ENCODE results near the gene KCNIP4.

Gene KCNIP4

DNA sequence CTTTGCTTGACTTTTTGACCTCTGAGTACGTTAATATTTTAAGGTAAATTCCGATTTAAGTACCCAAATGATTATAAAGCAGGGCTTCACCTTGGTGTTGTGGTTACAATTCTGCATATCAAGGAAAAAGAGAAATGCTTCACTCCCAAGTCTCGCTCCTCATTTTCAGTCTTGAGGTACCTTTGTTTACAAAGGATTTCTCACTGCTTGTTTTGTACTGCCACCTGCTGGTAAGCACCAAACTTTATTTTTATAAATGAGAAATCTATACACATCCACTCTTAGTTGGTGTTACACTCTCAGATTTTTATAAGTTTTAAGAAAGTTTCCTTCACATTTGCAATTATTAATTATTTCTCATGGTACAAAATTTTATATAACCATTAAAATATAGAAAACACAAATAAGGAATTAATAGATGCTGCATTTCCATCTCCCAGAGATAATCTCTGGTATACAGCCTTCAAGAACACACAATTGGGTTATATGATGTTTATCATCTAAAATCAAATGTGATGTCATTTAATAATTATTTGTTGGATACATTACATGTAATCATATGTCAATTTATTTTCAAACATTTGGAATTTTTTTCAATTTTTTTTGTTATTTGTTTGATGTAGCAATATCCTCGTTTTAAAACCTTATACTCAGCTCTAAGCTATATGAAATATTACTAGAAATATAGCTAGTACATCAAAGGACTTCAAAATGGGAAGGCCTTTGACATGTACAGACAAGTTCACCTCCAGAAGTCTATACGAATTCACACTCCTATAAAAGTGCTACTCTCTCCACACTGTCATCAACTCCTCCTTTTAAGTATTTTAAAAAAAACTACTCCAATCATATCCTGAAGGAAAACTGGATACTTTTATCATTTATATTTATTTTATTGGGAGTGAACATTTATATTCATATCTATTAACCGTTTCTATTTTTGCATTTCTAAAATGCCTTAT is 179.9 kb downstream of the KCNIP4 start:
- DNase-seq (ENCODE audit: low read depth in 1 of 2, low spot score in 1 of 2): no peak

DNA sequence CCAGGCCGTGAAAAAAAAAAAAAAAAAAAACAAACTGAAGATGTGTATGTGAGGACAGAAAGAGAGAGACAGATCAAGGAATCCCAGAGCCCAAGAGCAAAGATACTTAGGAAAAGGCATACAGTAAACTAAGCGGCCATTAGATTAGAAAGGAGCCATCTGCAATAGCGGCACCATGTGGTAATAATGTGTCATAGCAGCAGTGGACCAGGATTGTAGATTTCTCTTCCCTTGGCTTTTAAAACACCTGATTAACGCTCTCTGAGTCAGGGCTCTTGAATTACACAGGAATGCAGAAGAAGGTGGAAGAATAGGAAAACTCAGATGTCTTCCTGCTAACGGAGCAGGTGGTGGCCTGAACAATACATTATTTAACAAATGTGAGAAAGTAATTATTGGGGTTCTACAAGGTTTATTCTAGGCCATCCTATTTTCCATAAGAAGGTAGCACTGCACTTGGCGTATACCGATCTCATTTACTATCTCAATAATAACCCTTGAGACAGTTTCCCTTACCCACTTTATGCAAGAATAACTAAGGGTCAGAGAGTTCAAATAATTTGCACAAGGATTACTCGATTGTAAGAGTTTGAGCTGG is 182.7 kb downstream of the KCNIP4 start:
- no peak for DNase-seq (ENCODE audit: low read depth in 1 of 2, low spot score in 1 of 2)

DNA sequence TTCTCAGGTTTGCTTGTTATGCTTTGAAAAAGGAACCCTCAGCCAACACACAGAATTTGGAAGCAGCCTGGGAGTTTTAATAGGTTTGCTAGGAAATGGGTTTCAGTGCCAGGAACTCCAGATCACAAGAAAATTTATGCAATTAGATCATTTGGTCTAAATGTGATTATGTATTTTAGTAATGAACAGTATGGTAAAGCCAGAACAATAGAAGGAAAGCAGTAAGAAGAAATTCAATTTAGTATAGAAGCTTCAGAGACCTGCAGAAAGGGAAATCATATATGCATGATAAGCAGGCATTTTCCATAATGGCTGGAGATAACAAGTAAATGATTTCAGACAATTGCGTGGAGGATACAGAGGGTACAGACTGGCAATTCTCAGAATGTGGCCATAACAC is 184.7 kb downstream of the KCNIP4 start:
- no peak for DNase-seq (ENCODE audit: low read depth in 1 of 2, low spot score in 1 of 2)

DNA sequence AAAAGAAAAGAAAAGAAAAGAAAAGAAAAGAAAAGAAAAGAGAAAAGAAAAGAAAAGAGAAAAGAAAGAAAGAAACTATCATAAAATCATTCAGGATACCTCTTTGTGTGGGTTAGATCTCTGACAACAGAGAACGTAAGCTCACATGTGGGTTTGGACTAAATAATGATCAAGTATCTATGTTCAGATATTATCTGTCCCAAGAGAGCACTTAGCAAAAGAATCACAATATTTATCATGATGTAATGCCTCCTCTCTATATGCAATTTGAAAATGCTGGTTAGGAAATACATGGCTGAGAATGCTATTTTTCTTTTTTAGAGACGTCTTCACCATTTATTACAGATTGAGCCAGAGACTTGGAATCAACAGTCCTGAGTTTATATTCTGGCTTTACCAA is 191.3 kb downstream of the KCNIP4 start:
- DNase-seq (ENCODE audit: low read depth in 1 of 2, low spot score in 1 of 2): no peak

DNA sequence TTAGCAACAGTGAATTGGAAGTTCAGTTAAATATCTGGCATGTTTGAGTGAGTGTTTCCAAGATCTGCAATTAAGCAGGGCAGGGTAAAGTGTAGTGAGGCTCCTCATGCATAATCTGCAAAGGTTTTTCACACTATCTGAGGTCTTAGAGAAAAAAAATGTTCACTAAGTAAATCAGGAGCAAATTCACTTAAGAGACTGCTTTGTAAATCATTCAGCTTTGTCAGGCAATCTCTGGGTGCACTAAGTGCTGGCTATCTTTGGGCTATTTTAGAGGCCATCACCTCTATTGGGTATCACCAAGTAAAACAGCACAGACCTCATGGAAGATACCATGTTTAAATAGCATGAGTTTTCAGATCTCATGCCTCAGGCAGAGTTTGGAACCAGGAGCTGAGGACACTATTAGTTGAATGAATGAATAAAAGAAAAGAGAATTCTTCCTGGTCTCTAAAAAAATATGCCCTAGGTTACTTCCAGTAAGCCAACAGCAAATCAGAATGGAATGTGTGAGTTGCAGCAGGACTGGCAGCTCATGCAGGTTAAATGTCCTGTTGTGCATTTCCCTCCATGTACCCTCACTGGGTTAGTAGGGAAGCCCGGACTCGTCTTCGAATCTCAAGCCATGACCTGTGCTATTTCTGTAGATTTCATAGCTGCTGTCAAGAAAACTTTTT is 195.3 kb downstream of the KCNIP4 start:
- DNase-seq (ENCODE audit: low read depth in 1 of 2, low spot score in 1 of 2): no peak

DNA sequence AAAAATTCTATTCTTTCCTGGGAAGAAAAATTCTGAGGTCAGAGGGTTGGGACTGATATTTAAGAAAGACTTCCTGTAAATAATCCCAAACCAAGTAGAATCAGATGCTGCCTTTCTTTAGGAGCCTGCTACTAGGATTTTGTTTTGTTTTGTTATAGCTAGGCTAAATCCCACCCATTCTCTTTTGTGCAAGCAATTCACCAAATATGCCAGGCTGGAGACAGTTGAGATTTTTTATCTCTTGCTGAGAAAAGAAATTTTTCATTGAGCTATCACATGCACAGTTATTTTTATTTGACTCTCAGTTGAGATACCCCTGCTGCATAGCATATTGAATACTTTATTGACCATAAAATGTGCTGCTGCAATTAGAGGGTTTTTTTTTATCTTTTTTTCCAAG is 196.0 kb downstream of the KCNIP4 start:
- DNase-seq (ENCODE audit: low read depth in 1 of 2, low spot score in 1 of 2): no peak

DNA sequence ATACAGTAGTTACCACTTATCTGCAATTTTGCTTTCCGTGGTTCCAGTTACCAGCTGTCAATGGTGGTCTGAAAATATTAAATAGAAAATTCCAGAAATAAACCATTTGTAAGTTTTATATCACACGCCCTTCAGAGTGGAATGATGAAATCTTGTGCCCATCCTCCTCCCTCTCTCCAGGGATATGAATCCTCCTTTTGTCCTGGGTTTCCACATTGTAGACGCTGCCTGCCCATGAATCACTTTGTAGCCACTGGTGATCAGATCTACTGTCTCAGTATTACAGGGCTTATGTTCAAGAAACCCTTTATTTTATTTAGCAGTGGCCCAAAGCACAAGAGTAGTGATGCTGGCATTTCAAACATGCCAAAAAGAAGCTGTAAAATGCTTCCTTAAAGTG is 198.6 kb downstream of the KCNIP4 start:
- no peak for DNase-seq (ENCODE audit: low read depth in 1 of 2, low spot score in 1 of 2)

DNA sequence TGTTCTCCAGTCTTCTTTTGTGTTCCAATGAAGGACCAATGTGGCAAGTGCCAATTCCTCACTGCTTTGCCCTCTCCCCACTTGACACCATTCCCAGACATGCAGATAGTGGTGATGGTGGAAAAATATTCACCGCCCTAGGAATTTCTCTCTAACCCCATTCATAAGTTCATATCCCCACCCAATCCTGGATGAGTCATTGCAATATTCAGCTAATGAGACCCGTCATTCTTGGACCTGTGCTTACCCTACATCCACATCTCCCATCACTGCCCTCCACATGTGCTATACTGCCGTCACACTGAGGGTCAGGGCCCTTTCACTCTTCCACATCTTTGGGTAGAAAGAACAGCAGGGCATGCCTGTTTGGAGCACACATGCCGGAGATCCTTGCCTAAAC is 199.2 kb downstream of the KCNIP4 start:
- DNase-seq (ENCODE audit: low read depth in 1 of 2, low spot score in 1 of 2): no peak

DNA sequence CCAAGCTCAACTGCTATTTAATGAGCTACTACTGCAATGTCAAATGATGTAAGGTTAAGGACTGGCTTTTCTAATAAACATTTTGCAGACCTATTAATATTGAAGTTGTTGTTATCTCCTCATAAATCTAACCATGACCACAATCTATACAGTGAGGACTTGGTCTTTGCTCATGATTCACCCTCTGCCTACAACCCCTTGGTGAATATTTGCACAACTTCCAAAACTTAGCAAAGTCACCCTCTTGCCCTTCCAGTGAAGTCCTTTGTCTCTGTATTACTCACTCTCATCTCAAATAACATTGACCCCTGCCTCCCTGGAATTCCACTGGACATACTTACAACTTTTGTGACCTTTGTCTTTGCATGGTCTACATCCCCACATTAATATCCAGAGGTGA is 204.5 kb downstream of the KCNIP4 start:
- DNase-seq (ENCODE audit: low read depth in 1 of 2, low spot score in 1 of 2): no peak

DNA sequence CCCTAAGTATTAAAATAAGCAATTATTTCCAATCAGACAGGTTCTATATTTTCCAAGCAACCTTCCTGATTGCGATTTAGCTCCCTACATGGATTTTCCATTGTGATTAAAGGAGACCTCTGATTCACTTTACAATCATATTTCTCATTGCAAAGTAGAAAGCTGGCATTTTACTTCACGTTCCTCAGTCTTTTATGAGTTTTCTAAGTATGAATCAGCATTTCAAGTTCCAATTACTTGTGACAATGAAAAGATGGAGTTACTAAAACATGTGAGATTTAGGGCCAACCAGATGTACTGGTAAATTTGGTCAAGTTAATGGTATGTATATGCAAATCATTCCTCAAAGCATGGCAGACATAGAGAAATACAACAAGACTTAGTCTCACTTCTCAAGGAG is 206.2 kb downstream of the KCNIP4 start:
- no peak for DNase-seq (ENCODE audit: low read depth in 1 of 2, low spot score in 1 of 2)

DNA sequence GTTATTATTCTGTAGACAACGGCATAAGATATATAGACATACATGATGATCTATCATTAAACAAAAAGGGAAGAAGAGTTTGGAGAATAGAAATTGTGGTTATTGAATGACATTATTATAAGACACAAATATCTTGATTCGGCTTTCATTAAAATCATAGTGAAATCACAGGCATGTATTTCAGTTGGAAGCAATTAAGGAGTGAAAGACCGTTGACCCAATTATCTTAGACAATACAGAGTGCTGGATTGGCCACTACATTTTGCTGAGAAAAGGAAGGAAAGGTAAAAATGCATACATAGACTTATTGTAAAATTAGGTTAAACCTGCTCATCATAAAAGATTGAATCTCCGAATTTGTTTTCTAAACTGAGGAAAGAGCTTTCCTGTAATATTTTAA is 209.8 kb downstream of the KCNIP4 start:
- DNase-seq (ENCODE audit: low read depth in 1 of 2, low spot score in 1 of 2): no peak

DNA sequence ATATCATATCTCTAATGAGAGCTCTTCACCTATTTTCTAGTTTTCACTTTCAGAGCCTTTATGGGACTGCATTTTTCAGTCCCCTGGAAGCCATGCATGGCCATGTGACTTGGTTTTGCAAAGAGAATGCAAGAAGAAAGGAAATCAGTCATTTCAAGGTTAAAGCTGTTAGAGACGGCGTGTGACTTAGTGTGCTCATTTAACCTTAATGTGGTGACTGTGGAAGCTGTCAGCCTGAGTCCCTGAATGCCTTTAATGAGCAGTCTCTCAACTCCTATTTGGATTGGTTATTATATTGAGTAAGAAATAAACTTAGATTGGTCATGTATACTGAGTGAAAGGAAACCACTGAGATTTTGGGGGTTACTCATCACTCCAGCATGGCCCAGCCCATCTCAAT is 212.7 kb downstream of the KCNIP4 start:
- DNase-seq (ENCODE audit: low read depth in 1 of 2, low spot score in 1 of 2): no peak

DNA sequence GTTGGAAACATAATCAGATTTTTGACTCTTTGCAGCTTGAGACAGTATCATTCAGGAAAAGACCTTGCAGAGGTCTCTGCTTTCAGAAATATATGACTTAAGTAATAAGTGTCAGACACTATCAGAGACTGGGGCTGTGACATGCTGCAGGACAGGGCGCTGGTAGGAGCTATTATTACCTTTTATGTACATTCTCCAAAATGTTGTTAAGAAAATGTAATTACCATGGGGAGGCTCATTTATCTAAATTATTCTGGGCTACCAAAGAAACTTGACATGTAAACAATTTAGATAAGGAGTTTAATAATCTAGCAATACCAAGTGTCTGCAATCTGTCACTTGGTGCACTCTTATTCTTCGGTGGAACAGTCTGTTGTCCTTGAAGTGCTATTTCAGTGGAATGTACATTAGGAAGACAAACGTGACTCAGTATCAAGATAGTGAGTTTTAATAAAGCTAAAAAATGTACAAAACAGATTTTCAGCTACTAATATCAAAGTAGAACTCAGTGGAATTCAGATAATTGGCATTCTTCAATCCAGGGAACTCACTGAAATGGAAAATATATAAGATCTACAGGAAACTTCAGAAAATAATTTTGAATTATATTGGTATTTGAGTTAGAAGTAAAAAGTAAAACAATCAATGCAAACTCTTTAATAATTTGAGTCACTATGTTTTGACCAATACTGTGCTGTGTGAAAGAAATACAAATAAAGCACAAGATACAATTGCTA is 214.5 kb downstream of the KCNIP4 start:
- no peak for DNase-seq (ENCODE audit: low read depth in 1 of 2, low spot score in 1 of 2)

DNA sequence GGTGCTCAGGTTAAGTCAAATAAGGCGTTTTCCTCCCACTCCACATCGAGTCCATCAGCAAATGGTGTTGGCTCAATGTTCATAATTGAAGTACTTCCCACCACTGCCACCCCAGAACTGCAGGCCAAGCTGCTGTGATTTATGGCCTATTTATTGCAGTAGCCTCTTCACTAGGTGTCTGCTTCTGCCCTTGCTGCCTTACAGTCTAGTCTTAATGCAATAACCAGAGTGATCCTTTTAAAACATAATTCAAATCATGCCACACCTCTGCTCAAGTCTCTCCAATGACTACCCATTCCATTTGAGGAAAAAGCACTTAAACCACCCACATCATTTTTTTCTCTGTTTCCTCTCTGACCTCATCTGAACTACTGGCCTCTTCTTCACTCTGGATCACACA is 220.3 kb downstream of the KCNIP4 start:
- no peak for DNase-seq (ENCODE audit: low read depth in 1 of 2, low spot score in 1 of 2)

DNA sequence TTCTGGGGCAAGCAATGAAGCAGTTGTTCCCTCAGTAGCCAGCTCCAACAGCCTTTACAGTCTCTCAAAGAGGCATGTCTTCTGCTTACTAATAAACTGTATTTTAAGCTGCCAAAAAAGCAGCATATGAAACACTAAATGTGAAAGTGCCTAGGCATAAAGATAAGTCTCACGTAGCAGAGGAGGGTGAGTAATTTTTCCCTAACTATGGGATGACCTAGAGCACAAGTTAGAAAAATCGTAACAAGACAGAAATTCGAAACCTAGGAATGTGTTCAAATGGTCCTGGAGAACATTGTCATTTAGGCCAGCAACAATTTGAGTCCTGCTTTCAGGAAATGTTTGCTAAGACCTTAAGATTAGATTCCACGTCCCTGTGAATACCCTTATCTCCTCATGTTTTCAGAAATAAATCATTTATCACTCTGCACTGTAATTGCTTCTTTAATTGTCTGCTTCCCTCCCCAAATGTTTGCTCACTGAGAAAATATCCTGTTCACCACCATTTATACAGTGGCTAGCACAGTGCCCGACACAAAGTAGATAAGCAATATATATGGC is 222.2 kb downstream of the KCNIP4 start:
- DNase-seq (ENCODE audit: low read depth in 1 of 2, low spot score in 1 of 2): no peak

DNA sequence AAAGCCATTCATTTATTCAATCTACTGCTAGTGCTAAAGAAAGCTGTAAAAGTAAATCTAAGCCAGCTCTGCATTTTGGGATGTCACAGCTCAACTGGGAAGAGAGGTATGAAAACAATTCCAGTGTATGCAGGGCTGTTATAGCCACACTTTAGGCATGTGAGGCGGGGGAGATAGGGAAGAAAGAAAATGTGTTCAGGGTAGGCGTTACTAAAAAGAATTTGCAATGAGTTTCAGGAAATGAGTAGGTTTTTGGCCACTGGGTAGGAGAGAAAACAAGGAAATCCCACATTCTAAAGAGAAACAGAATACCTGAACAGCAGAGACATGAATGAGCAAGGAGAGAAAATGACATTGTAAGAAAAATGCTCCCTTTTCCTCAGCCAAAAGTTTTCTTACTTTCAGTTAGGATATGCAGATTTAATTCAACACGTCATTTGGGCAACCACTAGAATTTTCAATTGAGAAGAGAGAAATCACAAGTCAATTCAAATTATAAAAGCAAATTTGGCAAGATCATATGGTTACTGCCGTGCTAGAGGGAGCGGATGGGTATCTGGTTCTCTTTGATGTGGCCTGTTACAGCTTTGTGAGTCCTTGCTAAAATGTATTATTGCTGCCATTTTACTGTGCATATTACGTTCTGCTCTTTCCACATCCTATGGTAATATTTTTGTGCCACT is 226.3 kb downstream of the KCNIP4 start:
- DNase-seq (ENCODE audit: low read depth in 1 of 2, low spot score in 1 of 2): no peak

DNA sequence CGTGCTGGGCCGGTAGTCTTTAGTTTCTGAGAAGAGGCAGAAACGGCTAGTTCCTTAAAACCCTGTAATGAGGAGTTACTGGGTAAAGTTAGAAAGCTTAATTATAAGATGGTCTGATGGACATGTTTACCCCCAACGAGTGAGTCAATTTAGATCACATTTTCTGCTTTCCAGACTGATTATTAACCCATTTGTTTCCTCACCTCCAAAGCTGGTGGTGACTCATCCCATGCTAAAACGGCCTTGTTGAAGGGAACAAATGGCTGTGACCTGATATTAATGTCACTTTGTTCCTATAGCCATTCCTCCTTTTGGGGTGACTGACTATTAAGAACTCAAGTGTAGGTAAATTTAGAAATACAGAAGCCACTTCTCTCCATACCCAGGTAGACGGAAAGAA is 232.0 kb downstream of the KCNIP4 start:
- DNase-seq (ENCODE audit: low read depth in 1 of 2, low spot score in 1 of 2): no peak

DNA sequence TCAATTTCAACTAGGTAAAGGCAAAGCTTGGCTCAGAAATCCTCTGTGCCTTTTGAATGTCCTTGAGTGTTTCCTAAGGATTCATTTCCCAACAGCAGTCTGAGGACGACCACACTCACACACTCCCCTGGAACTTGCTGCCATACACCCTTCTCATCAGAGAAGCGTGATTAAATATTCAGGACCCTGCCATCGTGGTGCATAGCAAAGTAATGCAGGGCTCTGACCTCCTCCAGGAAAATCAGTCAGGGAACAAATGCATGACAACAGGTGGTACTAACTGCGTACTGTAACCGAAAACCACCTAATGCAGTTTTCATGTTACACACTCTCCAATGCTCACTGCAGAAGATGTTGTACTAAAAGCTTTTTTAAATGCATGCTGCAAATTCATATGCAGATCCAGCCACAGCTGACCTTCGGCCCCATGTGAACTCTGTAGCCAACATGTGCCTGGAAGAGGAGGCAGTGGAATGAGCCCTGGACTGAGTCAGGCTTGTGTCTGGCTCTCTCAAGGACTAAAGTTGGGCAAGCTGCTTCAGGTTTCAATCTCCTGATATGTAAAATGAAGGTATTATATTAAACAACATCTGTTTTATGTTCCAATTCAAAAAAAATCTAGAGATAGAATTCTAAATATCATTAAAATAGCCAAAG is 238.3 kb downstream of the KCNIP4 start:
- no peak for DNase-seq (ENCODE audit: low read depth in 1 of 2, low spot score in 1 of 2)

DNA sequence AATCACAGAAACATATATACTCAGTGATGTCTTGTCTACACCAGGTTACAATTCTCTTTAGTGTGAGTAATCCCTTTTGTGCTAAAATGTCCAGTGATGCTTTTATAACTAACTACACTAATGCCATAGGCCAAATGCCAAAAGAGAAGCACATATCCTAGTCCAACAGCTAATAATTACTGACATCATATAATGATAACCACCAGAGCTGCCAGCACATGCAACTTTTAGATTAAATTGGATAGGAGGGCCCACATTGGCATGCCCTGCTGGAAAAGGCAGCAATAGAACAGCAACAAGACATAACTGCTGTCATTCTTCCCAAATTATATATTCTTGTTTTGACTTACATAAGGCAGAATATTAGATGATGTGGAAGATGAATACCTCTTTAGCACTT is 238.8 kb downstream of the KCNIP4 start:
- DNase-seq (ENCODE audit: low read depth in 1 of 2, low spot score in 1 of 2): no peak

DNA sequence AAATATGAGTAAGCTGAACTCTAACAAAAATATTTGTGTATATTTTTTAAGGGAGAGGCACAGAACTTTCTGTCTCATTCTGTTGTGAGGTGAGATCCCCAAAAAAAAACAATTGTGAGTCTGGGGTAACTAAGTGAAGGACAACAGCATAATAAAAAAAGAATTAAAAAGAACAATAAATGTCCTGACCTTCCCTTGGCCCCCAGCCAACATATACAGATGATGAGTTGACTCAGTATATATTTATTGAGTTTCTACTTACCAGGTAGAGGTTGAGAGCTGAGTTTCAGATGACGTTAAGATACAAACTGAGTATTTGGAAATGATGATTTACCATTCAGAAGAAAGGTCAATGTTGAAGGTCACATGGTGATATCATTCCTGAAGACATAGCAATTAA is 239.5 kb downstream of the KCNIP4 start:
- DNase-seq (ENCODE audit: low read depth in 1 of 2, low spot score in 1 of 2): no peak
